NCI-H2227 treated with DMSO at 0.1 percent for 48 hours (cell line): Measurements from ENCODE around the gene RTN1.

Source experiments
- DNase-seq: peaks from one replicate; lab custom pipeline; 2025; lab: John Stamatoyannopoulos, UW

The RTN1 gene

DNA sequence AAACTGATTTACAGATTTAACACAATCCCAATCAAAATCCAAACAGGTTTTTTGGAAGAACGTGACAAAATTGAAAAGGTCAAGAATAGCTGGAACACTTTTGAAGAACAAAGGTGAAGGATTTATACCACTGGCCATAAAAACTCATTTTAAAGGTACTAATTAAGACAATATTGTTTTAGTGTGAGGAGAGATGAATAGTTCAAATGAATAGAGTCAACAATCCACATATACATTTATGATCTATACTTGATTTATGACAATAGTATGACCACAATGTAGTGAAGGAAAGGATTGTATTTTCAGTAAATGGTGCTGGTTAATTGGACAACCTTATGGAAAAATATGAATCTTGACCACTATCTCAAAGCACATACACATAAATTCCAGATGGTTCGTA, 323.3 kb downstream of the RTN1 start:
- no peak for DNase-seq
